NB4 (cell line): ENCODE data around the gene S100A11.

Experiments
- MYC ChIP-seq: IDR thresholded peaks from 2 replicates; pipeline ENCODE4 v1.6.1; 2011; ENCODE audit warnings: low read depth, low read length
- POLR2A ChIP-seq: IDR thresholded peaks from 2 replicates; pipeline ENCODE4 v1.6.1; 2011; ENCODE audit warnings: mild to moderate bottlenecking; ENCODE audit not compliant: insufficient read length; ENCODE audit errors: extremely low read depth
- TF ChIP-seq, protein P1 (sequence below): IDR thresholded peaks from one replicate; pipeline ENCODE4 v1.5.1; 2012; ENCODE audit warnings: low read depth, low read length
- TF ChIP-seq, protein P2 (sequence below): IDR thresholded peaks from 2 replicates; pipeline ENCODE4 v1.6.1; 2011; ENCODE audit warnings: low read depth, low read length

DNA sequence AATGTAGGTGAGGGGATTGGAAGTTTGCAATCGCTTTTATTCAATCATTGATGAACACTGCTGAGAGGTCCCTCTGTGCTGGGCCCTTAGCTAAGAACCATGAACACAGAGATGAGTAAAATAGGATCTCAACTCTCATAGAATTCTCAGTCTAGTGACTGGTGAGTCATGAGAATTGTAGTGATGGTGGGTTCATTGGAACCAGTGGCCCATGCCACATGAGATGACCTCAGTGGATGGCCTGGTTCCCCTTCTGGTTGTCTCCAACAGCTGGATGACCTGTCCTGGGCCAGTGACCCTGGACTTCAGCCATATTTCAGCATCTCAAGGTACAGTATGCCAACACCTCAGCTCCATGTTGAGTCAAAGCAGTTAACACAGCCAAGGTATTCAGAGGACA lies 21.9 kb downstream of the S100A11 start:
- TF ChIP-seq, protein P1, sequence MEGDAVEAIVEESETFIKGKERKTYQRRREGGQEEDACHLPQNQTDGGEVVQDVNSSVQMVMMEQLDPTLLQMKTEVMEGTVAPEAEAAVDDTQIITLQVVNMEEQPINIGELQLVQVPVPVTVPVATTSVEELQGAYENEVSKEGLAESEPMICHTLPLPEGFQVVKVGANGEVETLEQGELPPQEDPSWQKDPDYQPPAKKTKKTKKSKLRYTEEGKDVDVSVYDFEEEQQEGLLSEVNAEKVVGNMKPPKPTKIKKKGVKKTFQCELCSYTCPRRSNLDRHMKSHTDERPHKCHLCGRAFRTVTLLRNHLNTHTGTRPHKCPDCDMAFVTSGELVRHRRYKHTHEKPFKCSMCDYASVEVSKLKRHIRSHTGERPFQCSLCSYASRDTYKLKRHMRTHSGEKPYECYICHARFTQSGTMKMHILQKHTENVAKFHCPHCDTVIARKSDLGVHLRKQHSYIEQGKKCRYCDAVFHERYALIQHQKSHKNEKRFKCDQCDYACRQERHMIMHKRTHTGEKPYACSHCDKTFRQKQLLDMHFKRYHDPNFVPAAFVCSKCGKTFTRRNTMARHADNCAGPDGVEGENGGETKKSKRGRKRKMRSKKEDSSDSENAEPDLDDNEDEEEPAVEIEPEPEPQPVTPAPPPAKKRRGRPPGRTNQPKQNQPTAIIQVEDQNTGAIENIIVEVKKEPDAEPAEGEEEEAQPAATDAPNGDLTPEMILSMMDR: no peak
- TF ChIP-seq POLR2A (no peak), MYC (no peak)
- TF ChIP-seq, protein P2, sequence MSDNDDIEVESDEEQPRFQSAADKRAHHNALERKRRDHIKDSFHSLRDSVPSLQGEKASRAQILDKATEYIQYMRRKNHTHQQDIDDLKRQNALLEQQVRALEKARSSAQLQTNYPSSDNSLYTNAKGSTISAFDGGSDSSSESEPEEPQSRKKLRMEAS: no peak
